ENCODE data around the gene SMG1.
"Not testable (repeated sequence)": the region's sequence is repeated elsewhere in the genome, so short reads cannot be mapped to it uniquely, and the experiment has no call there.

DNA sequence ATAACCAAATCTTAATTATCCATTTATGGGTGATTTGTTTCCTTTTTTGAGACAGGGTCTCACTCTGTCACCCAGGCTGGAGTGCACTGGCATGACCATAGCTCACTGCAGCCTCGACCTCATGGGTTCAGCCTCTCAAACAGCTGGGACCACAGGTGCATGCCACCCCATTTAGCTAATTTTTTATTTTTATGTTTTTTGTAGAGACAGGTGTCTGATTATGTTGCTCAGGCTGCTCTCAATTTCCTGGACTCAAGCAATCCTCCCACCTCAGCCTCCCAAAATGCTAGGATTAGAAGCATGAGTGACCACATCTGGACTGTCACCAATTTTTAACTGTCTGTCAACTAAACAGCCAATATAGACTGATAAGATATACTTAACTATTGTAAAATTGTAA, 25.0 kb downstream of the SMG1 start:
- TF ChIP-seq, protein P1, sequence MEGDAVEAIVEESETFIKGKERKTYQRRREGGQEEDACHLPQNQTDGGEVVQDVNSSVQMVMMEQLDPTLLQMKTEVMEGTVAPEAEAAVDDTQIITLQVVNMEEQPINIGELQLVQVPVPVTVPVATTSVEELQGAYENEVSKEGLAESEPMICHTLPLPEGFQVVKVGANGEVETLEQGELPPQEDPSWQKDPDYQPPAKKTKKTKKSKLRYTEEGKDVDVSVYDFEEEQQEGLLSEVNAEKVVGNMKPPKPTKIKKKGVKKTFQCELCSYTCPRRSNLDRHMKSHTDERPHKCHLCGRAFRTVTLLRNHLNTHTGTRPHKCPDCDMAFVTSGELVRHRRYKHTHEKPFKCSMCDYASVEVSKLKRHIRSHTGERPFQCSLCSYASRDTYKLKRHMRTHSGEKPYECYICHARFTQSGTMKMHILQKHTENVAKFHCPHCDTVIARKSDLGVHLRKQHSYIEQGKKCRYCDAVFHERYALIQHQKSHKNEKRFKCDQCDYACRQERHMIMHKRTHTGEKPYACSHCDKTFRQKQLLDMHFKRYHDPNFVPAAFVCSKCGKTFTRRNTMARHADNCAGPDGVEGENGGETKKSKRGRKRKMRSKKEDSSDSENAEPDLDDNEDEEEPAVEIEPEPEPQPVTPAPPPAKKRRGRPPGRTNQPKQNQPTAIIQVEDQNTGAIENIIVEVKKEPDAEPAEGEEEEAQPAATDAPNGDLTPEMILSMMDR (conservative IDR thresholded peaks at IDR 0.05 in 1 of 2, IDR thresholded peaks at IDR 0.05 in 1 of 2; ENCODE audit: extremely low read depth in 1 of 2, insufficient read depth in 1 of 2, low read depth in 1 of 2, low read length in 2 of 2), result not testable (repeated sequence)
- TF ChIP-seq EZH2 (IDR thresholded peaks at IDR 0.05; ENCODE audit: borderline replicate concordance, low read length), result not testable (repeated sequence)

Data from mammary epithelial cell (primary cell).